Neural progenitor cell (in vitro differentiated cells): Measurements from ENCODE around the gene OR2C3.

Source experiments
- EZH2 ChIP-seq: fragments of 200-600 bp; sonication (generic); IDR thresholded peaks from 2 replicates; pipeline ENCODE4 v1.6.1; 2017; ENCODE audit warnings: antibody characterized with exemption, mild to moderate bottlenecking, moderate library complexity
- EZH2phosphoT487 ChIP-seq: fragments of 200-600 bp; sonication (generic); IDR thresholded peaks from 2 replicates; pipeline ENCODE4 v1.6.1; 2017; ENCODE audit warnings: antibody characterized with exemption
- TF ChIP-seq, protein P1 (sequence below): fragments of 200-600 bp; sonication (generic); IDR thresholded peaks from 2 replicates; pipeline ENCODE4 v1.5.1; 2017; ENCODE audit warnings: antibody characterized with exemption, mild to moderate bottlenecking

DNA sequence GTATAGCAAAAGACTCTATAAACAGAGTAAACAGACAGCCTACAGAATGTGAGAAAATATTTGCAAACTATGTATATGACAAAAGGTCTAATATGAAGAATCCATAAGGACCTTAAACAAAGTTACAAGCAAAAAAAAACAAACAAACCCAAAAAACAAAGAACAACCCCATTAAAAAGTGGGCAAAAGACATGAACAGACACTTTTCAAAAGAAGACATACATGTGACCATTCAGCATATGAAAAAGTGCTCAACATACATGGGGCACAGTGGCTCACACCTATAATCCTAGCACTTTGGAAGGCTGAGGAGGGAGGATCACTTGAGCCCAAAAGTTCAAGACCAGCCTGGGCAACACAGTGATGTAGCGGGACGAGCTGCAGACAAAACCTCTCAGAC is 60.4 kb downstream of the OR2C3 start:
- TF ChIP-seq, protein P1, sequence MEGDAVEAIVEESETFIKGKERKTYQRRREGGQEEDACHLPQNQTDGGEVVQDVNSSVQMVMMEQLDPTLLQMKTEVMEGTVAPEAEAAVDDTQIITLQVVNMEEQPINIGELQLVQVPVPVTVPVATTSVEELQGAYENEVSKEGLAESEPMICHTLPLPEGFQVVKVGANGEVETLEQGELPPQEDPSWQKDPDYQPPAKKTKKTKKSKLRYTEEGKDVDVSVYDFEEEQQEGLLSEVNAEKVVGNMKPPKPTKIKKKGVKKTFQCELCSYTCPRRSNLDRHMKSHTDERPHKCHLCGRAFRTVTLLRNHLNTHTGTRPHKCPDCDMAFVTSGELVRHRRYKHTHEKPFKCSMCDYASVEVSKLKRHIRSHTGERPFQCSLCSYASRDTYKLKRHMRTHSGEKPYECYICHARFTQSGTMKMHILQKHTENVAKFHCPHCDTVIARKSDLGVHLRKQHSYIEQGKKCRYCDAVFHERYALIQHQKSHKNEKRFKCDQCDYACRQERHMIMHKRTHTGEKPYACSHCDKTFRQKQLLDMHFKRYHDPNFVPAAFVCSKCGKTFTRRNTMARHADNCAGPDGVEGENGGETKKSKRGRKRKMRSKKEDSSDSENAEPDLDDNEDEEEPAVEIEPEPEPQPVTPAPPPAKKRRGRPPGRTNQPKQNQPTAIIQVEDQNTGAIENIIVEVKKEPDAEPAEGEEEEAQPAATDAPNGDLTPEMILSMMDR: no peak
- TF ChIP-seq EZH2 (no peak), EZH2phosphoT487 (no peak)
